HG03159 (cell line): ENCODE data around the gene TMCO6.
A peak's percentile ranks its signal among the peaks of the same experiment; 100 is the strongest.
"Not testable (repeated sequence)": the region's sequence is repeated elsewhere in the genome, so short reads cannot be mapped to it uniquely, and the experiment has no call there.

Experiments
- ATAC-seq: cut with Tn5 transposase; IDR thresholded peaks from one replicate; pipeline ENCODE4 v1.9.1; 2021; ENCODE audit warnings: mild to moderate bottlenecking, moderate library complexity; ENCODE audit not compliant: unreplicated experiment

The TMCO6 gene

DNA sequence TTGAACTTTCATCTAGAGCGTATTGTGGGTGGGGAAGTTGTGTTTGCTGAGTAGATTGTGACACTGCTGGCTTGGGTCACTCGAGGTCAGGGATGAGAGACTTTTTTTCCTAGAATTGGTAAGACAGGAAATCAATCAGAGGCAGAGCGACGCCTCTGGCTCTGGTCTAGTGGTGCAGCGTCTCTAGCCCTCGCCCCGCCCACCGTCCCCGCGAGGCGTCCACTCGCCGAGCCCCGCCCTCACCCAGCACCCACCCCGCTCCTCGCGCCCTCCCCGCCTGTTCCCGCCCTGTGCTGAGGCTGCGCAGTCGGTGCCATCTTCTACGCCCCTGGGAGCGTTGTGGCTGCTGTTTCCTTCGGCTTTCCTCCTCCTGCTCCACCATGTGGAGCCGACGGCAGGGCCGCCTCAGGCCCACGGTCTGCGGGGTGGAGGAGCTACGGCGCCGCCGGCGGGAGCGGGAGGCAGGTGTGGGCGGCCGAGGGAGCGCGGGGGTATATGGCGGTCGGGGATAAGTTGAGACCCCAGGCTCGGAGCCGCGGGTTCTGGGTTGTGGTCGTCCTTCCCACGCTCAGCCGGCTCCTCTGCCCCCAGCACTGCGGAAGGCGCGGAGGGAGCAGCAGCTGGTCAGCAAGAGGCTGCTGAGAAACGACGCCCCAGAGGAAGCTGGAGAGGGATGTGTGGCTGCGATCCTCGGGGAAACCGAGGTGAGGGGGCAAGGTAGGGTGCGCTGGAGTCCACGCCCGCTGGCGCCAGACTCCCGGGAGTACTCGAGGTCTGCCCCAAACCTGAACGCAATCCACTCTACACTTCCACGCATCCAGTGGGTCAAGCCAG is at the start of gene TMCO6:
Gene TMCO6 (plus strand): TSS at position 304 of the 834 bp plus-strand sequence. CDS start 77 bp downstream, at position 381.
- ATAC-seq, result peak; percentile 84

DNA sequence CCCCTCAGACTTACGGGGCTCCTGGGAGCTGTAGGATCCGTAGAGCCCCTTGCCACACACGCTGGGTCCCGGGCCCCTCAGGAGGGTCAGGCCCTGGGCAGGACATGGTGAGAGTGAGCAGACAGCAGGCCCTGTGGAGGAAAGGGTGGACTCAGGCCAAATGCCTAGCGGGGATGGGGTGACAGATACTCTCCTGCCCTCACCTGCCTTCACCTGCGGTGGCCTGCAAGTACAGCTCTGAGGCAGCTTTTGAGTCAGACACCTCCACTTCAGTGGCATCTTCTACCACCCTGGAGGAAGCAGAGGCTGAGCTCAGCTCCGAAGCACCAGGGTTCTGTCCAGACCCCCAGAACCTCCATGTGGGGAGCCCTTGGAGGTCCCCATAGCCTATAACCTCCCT is 48.4 kb upstream of the TMCO6 start:
- ATAC-seq, result no peak

- ATAC-seq, result no peak
These were observed 47.4 kb upstream of the TMCO6 start for GRCh38 chr5:140591747-140592372.

- ATAC-seq, result not testable (repeated sequence)
These were observed 46.2 kb upstream of the TMCO6 start for GRCh38 chr5:140593070-140593469.

DNA sequence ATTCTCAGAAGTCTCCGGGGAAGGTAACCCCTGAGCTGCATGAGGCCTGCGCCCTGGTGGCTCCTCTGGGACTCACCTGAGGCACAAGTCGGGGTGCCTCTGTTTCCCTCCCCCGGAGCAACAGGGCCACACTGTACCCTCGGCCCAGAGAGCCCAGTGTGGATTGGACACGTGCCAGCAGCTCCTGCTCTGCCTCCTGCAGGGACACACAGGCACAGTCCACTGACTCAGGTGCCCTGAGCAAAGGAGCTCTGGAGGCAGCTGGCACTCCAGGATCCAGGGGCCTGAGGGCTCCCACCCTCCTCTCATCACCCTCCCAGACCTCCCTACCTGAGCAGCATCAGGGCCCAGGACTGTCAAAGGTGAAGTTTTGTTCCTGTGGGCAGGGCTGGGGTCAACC is 45.1 kb upstream of the TMCO6 start:
- ATAC-seq, result no peak

DNA sequence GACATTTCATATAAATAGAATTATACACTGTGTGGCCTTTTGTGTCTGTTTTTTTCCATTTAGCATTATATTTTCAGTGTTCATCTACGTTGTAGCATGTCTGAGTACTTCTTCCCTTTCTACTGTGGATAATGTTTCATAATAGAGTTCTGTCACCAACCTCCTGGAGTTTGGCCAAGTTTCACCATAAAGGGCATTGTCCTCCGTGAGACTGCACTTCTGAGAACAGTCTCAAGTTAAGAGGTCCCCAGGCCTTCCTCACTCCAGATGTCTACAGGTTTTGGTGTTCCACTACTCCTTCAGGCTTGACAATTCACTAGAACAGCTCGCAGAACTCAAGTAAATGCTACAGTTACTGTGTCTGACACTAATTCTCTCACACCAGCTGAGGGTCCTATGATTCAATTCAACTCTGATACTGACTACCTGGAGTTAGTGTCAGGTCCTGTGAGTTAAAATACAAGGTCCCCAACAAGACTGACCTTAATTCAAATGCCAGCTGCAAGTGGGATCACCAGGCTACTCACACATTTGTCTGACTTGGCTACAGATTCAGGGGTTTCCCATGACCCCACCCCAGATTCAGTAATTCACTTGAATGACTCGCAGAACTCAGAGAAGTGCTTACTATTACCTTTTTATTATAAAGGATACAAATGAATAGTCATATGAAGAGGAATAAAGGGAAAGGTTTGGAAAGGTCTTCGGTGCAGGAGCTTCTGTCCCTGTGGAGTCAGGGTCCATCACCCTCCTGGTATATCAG is 43.5 kb upstream of the TMCO6 start:
- no peak for ATAC-seq

GRCh38 chr5:140596321-140596741 is 42.9 kb upstream of the TMCO6 start:
- no peak for ATAC-seq

- ATAC-seq, result no peak
These were observed 40.4 kb upstream of the TMCO6 start for GRCh38 chr5:140598836-140599235.

DNA sequence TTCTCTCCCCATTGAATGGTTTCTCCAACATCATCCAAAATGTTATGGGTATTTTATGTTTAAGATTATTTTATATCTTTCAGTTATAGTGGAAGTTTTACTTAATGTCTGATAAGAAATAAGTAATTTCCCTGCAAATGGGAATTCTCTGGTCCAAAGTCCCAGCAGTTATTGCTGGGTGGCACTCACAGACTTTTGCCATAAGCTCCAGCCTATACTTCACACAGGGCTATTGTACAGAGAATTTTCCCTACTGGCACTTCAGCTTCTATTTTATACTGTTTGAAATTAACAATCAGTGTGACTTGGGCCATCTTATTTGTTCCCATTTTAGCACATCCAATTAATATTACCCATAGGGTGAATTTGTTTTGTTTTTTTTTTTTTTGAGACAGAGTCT is 39.2 kb upstream of the TMCO6 start:
- no peak for ATAC-seq

- ATAC-seq, result no peak
These were observed 37.1 kb upstream of the TMCO6 start for GRCh38 chr5:140602147-140602546.

- ATAC-seq, result not testable (repeated sequence)
These were observed 35.9 kb upstream of the TMCO6 start for GRCh38 chr5:140603446-140603698.

- ATAC-seq, result no peak
These were observed 35.5 kb upstream of the TMCO6 start for GRCh38 chr5:140603734-140604133.

GRCh38 chr5:140605879-140606278 is 33.4 kb upstream of the TMCO6 start:
- ATAC-seq, result no peak

DNA sequence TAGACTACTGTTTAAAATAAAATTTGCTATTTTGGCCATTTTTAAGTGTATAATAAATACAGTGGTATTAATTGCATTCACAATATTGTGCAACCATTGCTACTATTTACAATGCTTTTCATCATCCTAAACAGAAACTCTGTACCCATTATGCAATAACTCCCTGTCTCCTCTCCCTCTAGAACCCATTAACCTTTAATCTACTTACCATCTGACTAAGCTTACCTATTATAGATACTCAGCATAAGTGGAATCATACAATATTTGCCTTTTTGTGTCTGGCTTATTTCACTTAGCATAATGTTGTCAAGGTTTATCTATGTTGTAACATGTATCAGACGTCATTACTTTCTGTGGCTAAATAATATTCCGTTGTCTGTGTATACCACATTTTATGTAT is 32.2 kb upstream of the TMCO6 start:
- ATAC-seq, result no peak

GRCh38 chr5:140608722-140609121 is 30.5 kb upstream of the TMCO6 start:
- ATAC-seq, result no peak

DNA sequence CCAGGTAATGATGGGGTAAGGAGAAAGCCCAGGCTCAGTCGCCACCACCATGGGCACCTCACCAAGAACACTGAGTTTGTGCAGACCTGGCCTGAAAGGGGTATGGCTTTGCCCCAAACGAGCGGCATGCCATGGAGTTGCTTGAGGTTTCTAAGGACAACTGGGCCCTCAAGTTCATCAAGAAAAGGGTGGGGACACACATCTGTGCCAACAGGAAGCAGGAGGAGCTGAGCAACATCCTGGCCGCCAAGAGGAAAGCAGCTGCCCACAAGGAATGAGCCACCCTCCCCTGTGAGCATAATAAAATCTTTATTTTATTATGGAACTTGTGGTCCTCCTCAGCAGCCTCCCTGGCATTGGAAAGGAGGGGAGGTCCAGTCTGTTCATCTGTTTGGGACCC is 30.1 kb upstream of the TMCO6 start:
- no peak for ATAC-seq

- ATAC-seq, result no peak
These were observed 28.2 kb upstream of the TMCO6 start for GRCh38 chr5:140611020-140611521.

DNA sequence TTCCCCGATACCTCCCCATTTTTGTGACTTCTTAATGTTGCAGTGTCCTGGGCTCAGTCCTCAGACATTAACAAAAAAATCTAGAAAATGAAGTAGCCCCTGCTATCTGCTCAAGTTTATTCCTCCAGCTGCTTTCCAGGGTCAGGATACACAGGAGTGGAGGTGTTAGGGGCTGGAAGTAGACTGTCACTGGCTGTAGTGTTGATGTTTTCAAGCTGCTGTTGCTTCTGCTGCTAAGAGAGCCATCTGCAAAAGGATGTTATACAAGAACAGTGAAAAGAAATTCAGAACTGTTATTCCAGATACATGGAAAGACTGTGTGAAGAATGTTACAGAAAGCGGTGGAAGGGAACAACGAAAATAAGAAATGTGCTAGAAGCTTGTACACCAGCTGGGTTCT is 16.9 kb upstream of the TMCO6 start:
- no peak for ATAC-seq

- not testable (repeated sequence) for ATAC-seq
These were observed 16.2 kb upstream of the TMCO6 start for GRCh38 chr5:140623061-140623460.

DNA sequence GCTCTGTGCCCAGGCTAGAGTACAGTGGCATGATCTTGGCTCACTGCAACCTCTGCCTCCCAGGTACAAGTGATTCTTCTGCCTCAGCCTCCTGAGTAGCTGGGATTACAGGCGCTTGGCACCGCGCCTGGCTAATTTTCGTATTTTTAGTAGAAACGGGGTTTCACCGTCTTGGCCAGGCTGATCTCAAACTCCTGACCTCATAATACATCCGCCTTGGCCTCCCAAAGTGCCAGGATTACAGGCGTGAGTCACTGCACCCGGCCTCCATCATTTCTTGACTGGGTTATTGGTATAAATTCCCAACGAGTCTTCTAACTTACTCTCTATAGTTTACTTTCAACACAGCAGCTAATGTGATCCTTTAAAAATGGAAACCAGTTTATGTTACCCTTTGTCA is 14.4 kb upstream of the TMCO6 start:
- not testable (repeated sequence) for ATAC-seq

GRCh38 chr5:140627972-140628371 is 11.3 kb upstream of the TMCO6 start:
- ATAC-seq, result no peak

DNA sequence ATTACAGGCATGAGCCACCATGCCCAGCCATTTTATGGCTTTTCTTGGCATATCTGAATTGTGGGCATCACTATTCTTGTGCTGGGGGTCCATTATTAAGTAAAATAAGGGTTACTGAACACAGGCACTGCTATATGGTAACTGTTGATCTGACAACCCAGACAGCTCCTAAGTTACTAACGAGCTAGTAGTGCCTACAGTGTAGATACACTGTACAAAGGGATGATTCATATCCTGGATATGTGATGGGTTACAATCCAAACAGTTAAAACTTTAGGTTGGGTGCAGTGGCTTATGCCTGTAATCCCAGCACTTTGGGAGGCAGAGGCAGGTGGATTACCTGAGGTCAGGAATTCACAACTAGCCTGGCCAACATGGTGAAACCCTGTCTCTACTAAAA is 10.5 kb upstream of the TMCO6 start:
- no peak for ATAC-seq
